ENCODE data around the gene DNAJC17. TPM values are rescaled to one million over a fixed set of nuclear protein-coding genes. Genes with fewer than 3 reads are reported as not detected.

The DNAJC17 gene
- total RNA-seq, 2 donors from 2014 or later: 38.1 to 48.0 TPM

DNA sequence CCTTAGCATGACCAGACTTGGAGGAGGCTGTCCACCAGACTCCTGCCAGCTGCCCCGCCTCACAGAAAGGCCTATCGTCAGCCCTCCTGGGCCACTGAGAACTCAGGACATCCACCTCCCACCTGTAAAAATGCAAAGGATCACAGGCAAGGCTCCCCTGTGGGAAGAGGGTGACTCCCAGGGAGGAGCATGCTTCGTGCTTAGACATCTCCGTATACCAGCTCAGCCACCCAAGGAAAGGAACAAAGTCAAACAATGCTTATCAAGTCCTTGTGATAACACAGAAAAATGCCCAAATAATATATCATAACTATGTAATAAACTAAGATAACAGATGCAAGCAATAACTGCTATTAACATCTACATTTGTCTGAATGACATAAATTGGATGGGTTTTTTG lies 56.4 kb downstream of the DNAJC17 start:
- Histone ChIP-seq H3K4me3 (no peak overlapping the region), H3K27ac (no peak overlapping the region), H3K36me3 (peaks cover 7% of the 10 kb centered on the region), H3K9me3 (no peaks in the 10 kb centered on the region), H3K4me1 (no peaks in the 10 kb centered on the region), H3K9ac (ENCODE audit: low read depth in 2 of 2, low read length in 2 of 2) (no peak overlapping the region), H3K27me3 (no peaks in the 10 kb centered on the region)
- no peak for DNase-seq
- TF ChIP-seq, protein P1, sequence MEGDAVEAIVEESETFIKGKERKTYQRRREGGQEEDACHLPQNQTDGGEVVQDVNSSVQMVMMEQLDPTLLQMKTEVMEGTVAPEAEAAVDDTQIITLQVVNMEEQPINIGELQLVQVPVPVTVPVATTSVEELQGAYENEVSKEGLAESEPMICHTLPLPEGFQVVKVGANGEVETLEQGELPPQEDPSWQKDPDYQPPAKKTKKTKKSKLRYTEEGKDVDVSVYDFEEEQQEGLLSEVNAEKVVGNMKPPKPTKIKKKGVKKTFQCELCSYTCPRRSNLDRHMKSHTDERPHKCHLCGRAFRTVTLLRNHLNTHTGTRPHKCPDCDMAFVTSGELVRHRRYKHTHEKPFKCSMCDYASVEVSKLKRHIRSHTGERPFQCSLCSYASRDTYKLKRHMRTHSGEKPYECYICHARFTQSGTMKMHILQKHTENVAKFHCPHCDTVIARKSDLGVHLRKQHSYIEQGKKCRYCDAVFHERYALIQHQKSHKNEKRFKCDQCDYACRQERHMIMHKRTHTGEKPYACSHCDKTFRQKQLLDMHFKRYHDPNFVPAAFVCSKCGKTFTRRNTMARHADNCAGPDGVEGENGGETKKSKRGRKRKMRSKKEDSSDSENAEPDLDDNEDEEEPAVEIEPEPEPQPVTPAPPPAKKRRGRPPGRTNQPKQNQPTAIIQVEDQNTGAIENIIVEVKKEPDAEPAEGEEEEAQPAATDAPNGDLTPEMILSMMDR (IDR thresholded peaks at IDR 0.05): no peak
- intact Hi-C loops (cut with DNase I): no loop called here

DNA sequence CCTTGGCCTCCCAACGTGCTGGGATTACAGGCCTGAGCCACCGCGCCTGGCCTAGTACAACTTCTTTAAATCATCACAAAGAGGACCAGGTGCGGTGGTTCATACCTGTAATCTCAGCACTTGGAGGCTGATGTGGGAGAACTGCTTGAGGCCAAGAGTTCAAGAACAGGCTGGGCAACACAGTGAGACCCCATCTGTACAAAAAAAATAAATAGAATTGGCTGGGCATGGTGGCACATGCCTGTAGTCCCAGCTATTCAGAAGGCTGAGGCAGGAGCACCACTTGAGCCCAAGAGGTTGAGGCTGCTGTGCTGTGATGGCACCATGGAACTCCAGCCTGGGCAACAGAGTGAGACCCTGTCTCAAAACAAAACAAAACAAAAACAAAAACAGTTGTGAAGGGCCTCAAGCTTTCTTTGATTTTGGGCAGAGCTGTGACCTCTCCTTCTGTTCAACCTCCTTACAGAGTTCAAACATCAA lies 58.1 kb downstream of the DNAJC17 start:
- no peak overlapping the region for H3K9ac ChIP-seq (ENCODE audit: low read depth in 2 of 2, low read length in 2 of 2)
- no peaks in the 10 kb centered on the region for H3K27me3 ChIP-seq
- no peaks in the 10 kb centered on the region for H3K9me3 ChIP-seq
- intact Hi-C loops (cut with DNase I): no loop called here
- H3K27ac ChIP-seq: no peak overlapping the region
- no peaks in the 10 kb centered on the region for H3K4me1 ChIP-seq
- peaks cover 7% of the 10 kb centered on the region for H3K36me3 ChIP-seq
- H3K4me3 ChIP-seq: no peak overlapping the region
- TF ChIP-seq, protein P1 (IDR thresholded peaks at IDR 0.05): no peak
- DNase-seq: no peak

DNA sequence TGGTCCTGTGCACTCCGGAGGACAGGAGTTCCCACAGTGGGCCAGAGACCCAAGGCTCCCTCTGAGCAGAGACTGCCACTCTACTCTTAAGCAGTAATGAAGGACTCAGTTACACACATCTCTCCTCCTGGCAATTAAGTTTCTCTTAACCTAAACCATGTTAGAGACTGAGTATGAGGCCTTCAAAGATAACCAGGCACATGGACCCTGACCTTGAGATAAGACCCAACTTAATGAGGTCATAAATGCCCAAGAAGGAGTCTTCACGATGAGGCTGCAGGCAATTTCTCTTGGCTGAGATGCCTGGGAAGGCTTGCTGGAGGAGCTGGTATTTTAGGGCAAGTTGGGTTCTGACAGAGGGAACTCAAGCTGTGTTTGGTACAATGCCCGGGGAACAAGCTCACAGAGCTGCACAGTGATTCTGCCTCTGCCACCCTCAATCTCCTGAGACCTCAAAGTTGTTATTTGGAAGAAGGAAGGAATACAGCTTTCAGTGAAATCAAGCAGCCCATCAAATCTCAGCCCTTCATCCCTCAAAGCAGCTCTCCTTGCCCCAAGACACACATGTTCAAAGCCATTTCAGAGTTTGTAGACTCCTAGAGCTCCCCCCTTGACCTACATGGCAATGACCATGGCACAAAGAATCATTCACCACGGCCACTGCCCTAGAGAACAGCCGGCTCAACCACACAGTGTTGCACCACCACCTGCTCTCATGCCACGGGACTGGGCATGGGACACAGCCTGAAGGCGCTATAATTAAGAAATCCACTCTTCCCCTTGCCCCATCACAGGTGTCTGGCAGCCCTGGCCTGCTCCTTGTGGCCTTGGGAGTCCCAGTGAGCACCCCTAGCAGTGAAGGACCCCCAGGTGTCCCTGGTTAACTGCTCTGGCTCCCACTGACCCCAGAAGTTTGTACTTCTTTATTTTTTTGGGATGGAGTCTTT lies 59.3 kb downstream of the DNAJC17 start:
- no peaks in the 10 kb centered on the region for H3K4me1 ChIP-seq
- no peak overlapping the region for H3K27ac ChIP-seq
- DNase-seq: no peak
- H3K36me3 ChIP-seq: peaks cover 17% of the 10 kb centered on the region
- H3K27me3 ChIP-seq: no peaks in the 10 kb centered on the region
- no peak overlapping the region for H3K9ac ChIP-seq (ENCODE audit: low read depth in 2 of 2, low read length in 2 of 2)
- no peaks in the 10 kb centered on the region for H3K9me3 ChIP-seq
- intact Hi-C loops (cut with DNase I): loop anchor here (2.0 kb wide), 1 partner anchor 35 kb away; no protein-coding TSS in a partner anchor
- H3K4me3 ChIP-seq: no peak overlapping the region
- TF ChIP-seq, protein P1 (IDR thresholded peaks at IDR 0.05): no peak

DNA sequence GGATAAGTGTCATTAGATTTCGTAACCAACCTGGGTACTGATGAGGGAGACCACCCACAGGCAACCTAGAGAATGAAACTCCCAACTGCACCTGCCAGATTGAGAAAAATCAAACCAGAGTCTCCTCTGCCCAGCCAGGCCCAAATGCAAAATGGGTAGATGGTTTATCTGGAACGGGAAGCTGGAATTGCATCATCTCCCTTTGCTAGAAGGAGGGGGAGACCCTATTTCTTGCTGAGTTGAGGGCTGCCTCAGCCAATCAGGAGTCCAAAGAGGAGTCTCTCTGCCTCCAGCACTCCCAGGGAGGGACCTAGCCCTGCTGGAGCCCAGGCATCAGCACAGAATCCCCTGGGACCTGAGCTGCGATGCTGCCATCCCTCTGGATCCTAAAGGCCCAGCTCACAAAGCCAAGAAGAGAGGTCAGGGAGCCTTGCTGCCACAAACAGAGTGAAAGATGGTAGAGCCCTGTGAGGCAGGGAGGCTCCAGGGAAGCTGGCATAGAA lies 60.3 kb downstream of the DNAJC17 start:
- intact Hi-C loops (cut with DNase I): loop anchor here (2.0 kb wide), 1 partner anchor 36 kb away; no protein-coding TSS in a partner anchor
- DNase-seq: no peak
- H3K4me3 ChIP-seq: no peak overlapping the region
- peaks cover 16% of the 10 kb centered on the region for H3K36me3 ChIP-seq
- no peaks in the 10 kb centered on the region for H3K4me1 ChIP-seq
- H3K9me3 ChIP-seq: no peaks in the 10 kb centered on the region
- no peaks in the 10 kb centered on the region for H3K27me3 ChIP-seq
- no peak overlapping the region for H3K9ac ChIP-seq (ENCODE audit: low read depth in 2 of 2, low read length in 2 of 2)
- TF ChIP-seq, protein P1 (IDR thresholded peaks at IDR 0.05): no peak
- H3K27ac ChIP-seq: no peak overlapping the region

DNA sequence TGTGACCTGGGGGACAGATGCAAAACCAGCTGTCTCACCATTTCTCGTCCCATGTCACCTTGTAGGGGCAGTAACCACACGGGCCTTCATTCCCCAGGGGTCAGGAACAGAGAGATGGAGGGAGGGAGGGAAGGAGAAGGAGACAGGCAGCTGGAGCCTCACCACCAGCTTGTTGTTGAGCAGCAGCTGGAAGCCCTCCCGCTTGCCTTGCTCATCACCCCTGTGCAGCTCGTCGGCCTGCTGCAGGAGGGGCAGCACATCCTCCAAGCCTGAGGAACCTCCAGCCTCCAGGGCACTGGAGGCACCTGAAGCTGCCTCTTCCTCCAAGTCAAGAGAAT lies 62.5 kb downstream of the DNAJC17 start:
- Histone ChIP-seq H3K27me3 (no peaks in the 10 kb centered on the region), H3K4me3 (no peak overlapping the region), H3K27ac (no peak overlapping the region), H3K36me3 (peaks cover 9% of the 10 kb centered on the region), H3K4me1 (no peaks in the 10 kb centered on the region), H3K9me3 (no peaks in the 10 kb centered on the region), H3K9ac (ENCODE audit: low read depth in 2 of 2, low read length in 2 of 2) (no peak overlapping the region)
- TF ChIP-seq, protein P1 (IDR thresholded peaks at IDR 0.05): no peak
- DNase-seq: no peak
- intact Hi-C loops (cut with DNase I): no loop called here

Measured in colonic mucosa (tissue), 4 donors.